Measurements from ENCODE around the gene CCDC102A. TPM values are rescaled to one million over a fixed set of nuclear protein-coding genes. Genes with fewer than 3 reads are reported as not detected.

The CCDC102A gene
- total and polyA plus RNA-seq, 2 of the 13 experiments (the other 11 are each of a cell fraction or from before 2014, with no cell fraction given): 2.1 to 2.8 TPM

DNA sequence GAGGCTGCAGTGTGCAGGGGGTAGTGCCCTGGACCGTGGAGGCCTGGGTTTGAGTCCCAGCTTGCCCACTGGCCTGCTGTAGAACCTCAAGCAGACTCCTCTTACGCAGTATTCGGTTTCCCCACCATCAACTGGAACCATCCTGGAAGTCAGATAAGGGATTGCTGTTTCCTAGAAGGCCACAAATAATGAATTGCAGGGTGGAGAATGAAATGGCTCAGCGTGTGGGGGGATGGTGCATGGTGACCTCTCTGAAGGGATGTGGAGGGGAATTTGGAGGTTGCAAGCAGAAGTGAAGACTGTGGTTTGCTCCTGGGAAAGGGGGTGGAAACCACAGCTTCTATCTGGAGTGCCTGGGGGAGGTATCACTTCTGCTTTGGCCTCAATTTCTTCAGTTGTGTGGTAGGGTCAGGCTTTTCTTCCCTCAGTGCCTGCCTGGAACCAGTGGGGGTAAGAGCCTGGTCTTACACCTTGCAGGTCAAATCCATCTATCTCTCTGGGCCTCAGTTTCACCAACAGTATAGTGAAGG lies 7.8 kb upstream of the CCDC102A start:
- H3K4me2 ChIP-seq (ENCODE audit: low read depth, low read length): no peak overlapping the region
- CTCF ChIA-PET (ENCODE audit: low intra/inter-chr PET ratio, low total read pairs): no interaction called here
- no peaks in the 10 kb centered on the region for H3K36me3 ChIP-seq (replicated peaks in 1 of 2; ENCODE audit: control insufficient read depth in 1 of 2, insufficient read depth in 2 of 2, low read length in 2 of 2)
- ATAC-seq: no peak
- H3K4me1 ChIP-seq (ENCODE audit: insufficient read depth, low read length): 0 out of 2 replicates have a peak, but pooled peaks cover 7% of the 10 kb centered on the region
- FAIRE-seq: no peak
- H3K27me3 ChIP-seq (ENCODE audit: control insufficient read depth in 1 of 2, insufficient read depth in 2 of 2, low read length in 2 of 2): peaks cover 10 to 36% of the 10 kb centered on the region in 2 experiments; a peak in 4 of 5 replicates
- intact Hi-C loops (cut with micrococcal nuclease; ENCODE audit: unreplicated experiment) (no loop called here), in situ Hi-C loops (cut with HindIII; ENCODE audit: extremely low pct_ligation_motif_present, low pct_unique_long_range_greater_than_20kb) (no loop called here)
- POLR2A ChIA-PET: no interaction called here
- no peak overlapping the region for H3K27ac ChIP-seq (ENCODE audit: extremely low read length, insufficient read depth, low read length)
- WGBS (ENCODE audit: low lambda C conversion rate): 46% methylated on average over 3 of the region's 4 CpGs
- H2AFZ ChIP-seq (ENCODE audit: low read length): no peak overlapping the region
- no peaks in the 10 kb centered on the region for H4K20me1 ChIP-seq (ENCODE audit: insufficient read depth, low read length)
- no peak overlapping the region for H3K9ac ChIP-seq (ENCODE audit: insufficient read depth, low read depth, low read length)
- no peaks in the 10 kb centered on the region for H3K79me2 ChIP-seq (ENCODE audit: insufficient read depth, low read length)
- no peaks in the 10 kb centered on the region for H3K9me3 ChIP-seq (ENCODE audit: low read length)
- no peak for DNase-seq (ENCODE audit: low spot score)
- TF ChIP-seq ATF7-NPFF (CRISPR knock-in tag; IDR thresholded peaks at IDR 0.05; ENCODE audit: low read depth) (no peak), ZNF788 (CRISPR knock-in tag; IDR thresholded peaks at IDR 0.05; ENCODE audit: borderline replicate concordance) (no peak), ZNF264 (CRISPR knock-in tag; IDR thresholded peaks at IDR 0.05) (no peak)
- no TSS peak for BruUV-seq (replicated peaks)
- no peak overlapping the region for H3K4me3 ChIP-seq (replicated peaks in 1 of 3; ENCODE audit: insufficient read depth in 1 of 3, low read depth in 2 of 3, low read length in 3 of 3)

DNA sequence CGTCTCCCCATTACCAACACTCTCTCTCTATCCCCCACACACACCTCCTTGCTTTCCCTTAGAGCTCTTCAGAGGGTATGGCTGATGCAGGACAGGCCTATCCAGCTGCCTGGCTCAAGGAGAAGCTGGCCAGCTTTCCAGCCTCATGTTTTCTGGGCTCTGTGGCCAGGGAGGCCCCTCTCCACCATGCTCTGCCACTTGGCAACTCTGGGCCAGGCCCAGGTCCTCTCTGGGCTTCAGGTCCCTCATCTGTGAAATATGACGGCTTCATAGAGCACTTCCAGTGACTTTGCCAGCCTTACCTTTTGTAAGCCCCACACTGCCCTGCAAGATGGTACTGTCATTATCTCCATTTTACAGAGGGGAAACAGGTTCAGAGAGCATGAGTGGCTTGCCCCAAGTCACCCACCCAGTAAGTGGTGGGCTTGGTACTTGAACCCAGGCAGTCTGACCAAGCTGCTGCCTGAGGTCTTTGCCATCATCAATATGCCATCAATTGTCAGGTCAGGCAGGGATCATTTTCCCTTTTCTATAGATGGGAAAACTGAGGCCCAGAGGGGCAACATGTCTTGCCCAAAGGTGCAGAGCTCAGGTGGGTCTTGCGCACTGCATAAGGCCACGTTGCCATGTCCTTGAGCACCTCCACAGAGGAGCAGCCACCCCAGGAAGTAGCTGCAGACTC lies 5.5 kb upstream of the CCDC102A start:
- CTCF ChIA-PET (ENCODE audit: low intra/inter-chr PET ratio, low total read pairs): no interaction called here
- in situ Hi-C loops (cut with HindIII; ENCODE audit: extremely low pct_ligation_motif_present, low pct_unique_long_range_greater_than_20kb): no loop called here

More for the DNA sequence above, 5.5 kb upstream of the CCDC102A start:
- Histone ChIP-seq H3K9me3 (ENCODE audit: low read length) (no peaks in the 10 kb centered on the region), H3K27ac (ENCODE audit: extremely low read length, insufficient read depth, low read length) (no peak overlapping the region), H3K79me2 (ENCODE audit: insufficient read depth, low read length) (no peaks in the 10 kb centered on the region), H3K4me1 (ENCODE audit: insufficient read depth, low read length) (peaks cover 16% of the 10 kb centered on the region), H3K4me2 (ENCODE audit: low read depth, low read length) (no peak overlapping the region), H3K9ac (ENCODE audit: insufficient read depth, low read depth, low read length) (no peak overlapping the region), H3K27me3 (ENCODE audit: control insufficient read depth in 1 of 2, insufficient read depth in 2 of 2, low read length in 2 of 2) (peaks cover 12 to 59% of the 10 kb centered on the region in 2 experiments), H3K36me3 (replicated peaks in 1 of 2; ENCODE audit: control insufficient read depth in 1 of 2, insufficient read depth in 2 of 2, low read length in 2 of 2) (no peaks in the 10 kb centered on the region), H3K4me3 (replicated peaks in 1 of 3; ENCODE audit: insufficient read depth in 1 of 3, low read depth in 2 of 3, low read length in 3 of 3) (no peak overlapping the region), H4K20me1 (ENCODE audit: insufficient read depth, low read length) (no peaks in the 10 kb centered on the region), H2AFZ (ENCODE audit: low read length) (no peak overlapping the region)
- FAIRE-seq (no peak), ATAC-seq (peak; percentile 33), DNase-seq (ENCODE audit: low spot score) (no peak)
- POLR2A ChIA-PET: no interaction called here
- no TSS peak for BruUV-seq (replicated peaks)
- intact Hi-C loops (cut with micrococcal nuclease; ENCODE audit: unreplicated experiment): no loop called here
- TF ChIP-seq, protein P1, sequence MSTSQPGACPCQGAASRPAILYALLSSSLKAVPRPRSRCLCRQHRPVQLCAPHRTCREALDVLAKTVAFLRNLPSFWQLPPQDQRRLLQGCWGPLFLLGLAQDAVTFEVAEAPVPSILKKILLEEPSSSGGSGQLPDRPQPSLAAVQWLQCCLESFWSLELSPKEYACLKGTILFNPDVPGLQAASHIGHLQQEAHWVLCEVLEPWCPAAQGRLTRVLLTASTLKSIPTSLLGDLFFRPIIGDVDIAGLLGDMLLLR (CRISPR knock-in tag; IDR thresholded peaks at IDR 0.05): no peak
- TF ChIP-seq ZNF629 (CRISPR knock-in tag; conservative IDR thresholded peaks at IDR 0.05): 0 out of 2 replicates have a peak, but pooled peaks have one; percentile 7
- WGBS (ENCODE audit: low lambda C conversion rate): 31% methylated on average over 4 of the region's 4 CpGs

Measured in HepG2 (cell line).